Cardiac muscle cell (in vitro differentiated cells and primary cell): ENCODE measurements around the gene RETREG1. TPM values are rescaled to one million over a fixed set of nuclear protein-coding genes. Genes with fewer than 3 reads are reported as not detected.

Source experiments
- DNase-seq, 2 donors: peaks; one replicate each; pipeline versions ENCODE4 v3.0.0 to v3.0.0-alpha.2; 2010 to 2017; ENCODE audit warnings: low read depth in 1 of 2, low spot score in 1 of 2
- H3K27ac ChIP-seq: fragments of 200-600 bp; sonication (generic); 2 replicates; pipeline ENCODE4 v1.5.1; 2016
- H3K27me3 ChIP-seq: fragments of 200-600 bp; sonication (generic); 2 replicates; pipeline ENCODE4 v1.6.0; 2016; ENCODE audit warnings: control low read depth
- H3K36me3 ChIP-seq: fragments of 200-600 bp; sonication (generic); 2 replicates; pipeline ENCODE4 v1.5.1; 2016; ENCODE audit warnings: control low read depth
- H3K4me1 ChIP-seq: fragments of 200-600 bp; sonication (generic); 2 replicates; pipeline ENCODE4 v1.8.1; 2017; ENCODE audit warnings: low read depth, mild to moderate bottlenecking, mixed run types
- H3K4me3 ChIP-seq: fragments of 200-600 bp; sonication (generic); 2 replicates; pipeline ENCODE4 v1.5.1; 2016; ENCODE audit warnings: mild to moderate bottlenecking
- H3K9me3 ChIP-seq: fragments of 200-600 bp; sonication (generic); 2 replicates; pipeline ENCODE4 v1.5.1; 2017; ENCODE audit warnings: low read depth, mild to moderate bottlenecking, control low read depth
- CTCF ChIP-seq: IDR thresholded peaks from 2 replicates; pipeline ENCODE4 v1.5.1; 2012; ENCODE audit warnings: low read depth, mild to moderate bottlenecking, low read length
- polyA plus RNA-seq: library from polyadenylated mRNA; unstranded; fragments of >200 nt; fragmentation: Nextera tagmentation; extraction: Ambion mirVana; gene quantifications from 2 replicates; pipeline ENCODE4 v1.2.1, GENCODE V29; 2016
- total RNA-seq: library from RNA; depleted of rRNA; stranded (reverse); fragments of >200 nt; gene quantifications from 2 replicates; pipeline ENCODE4 v1.2.3, GENCODE V29; 2016

The RETREG1 gene
- total and polyA plus RNA-seq, 2 experiments from 2014 or later, result 14.0 to 39.2 TPM

- no peak for TF ChIP-seq CTCF
- Histone ChIP-seq H3K4me3 (no peak overlapping the region), H3K4me1 (peaks cover 7% of the 10 kb centered on the region), H3K36me3 (peaks cover 53% of the 10 kb centered on the region), H3K9me3 (no peaks in the 10 kb centered on the region), H3K27ac (no peak overlapping the region), H3K27me3 (no peaks in the 10 kb centered on the region)
- DNase-seq, result no peak
Observed at GRCh38 chr5:16459451-16459850, 157.3 kb downstream of the RETREG1 start.

DNA sequence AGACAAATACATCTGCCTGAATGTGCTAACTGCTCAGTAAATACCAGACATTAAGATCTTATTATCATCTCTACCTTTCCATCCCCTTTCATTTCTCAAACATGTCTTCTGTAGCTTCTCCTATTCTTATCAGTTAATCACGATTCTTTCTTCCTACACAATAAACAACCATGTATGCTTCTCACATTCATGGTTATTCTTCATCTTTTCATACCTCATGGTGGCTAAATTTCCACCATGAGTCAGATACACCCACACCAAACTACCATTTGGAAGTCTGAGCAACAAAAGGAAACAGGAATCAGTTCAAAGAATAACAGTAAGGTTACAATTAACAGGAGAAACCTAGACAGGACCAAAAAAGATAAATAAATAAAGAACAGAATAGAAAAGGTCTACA is 158.9 kb downstream of the RETREG1 start:
- H3K27me3 ChIP-seq, result no peaks in the 10 kb centered on the region
- no peak overlapping the region for H3K4me3 ChIP-seq
- no peaks in the 10 kb centered on the region for H3K9me3 ChIP-seq
- DNase-seq, result no peak
- TF ChIP-seq CTCF, result no peak
- no peaks in the 10 kb centered on the region for H3K4me1 ChIP-seq
- peaks cover 50% of the 10 kb centered on the region for H3K36me3 ChIP-seq
- H3K27ac ChIP-seq, result no peak overlapping the region

- Histone ChIP-seq H3K27me3 (no peaks in the 10 kb centered on the region), H3K4me3 (no peak overlapping the region), H3K4me1 (no peaks in the 10 kb centered on the region), H3K27ac (no peak overlapping the region), H3K36me3 (peaks cover 50% of the 10 kb centered on the region), H3K9me3 (no peaks in the 10 kb centered on the region)
- no peak for TF ChIP-seq CTCF
- DNase-seq, result peak in 1 of 2 donors; percentile 13
Observed at GRCh38 chr5:16457451-16457850, 159.3 kb downstream of the RETREG1 start.

GRCh38 chr5:16456103-16456832 is 160.5 kb downstream of the RETREG1 start:
- DNase-seq, result peak; percentile 77 to 87
- H3K36me3 ChIP-seq, result peaks cover 46% of the 10 kb centered on the region
- no peak overlapping the region for H3K27ac ChIP-seq
- H3K27me3 ChIP-seq, result no peaks in the 10 kb centered on the region
- H3K4me1 ChIP-seq, result no peaks in the 10 kb centered on the region
- TF ChIP-seq CTCF, result peak; percentile 60
- no peaks in the 10 kb centered on the region for H3K9me3 ChIP-seq
- H3K4me3 ChIP-seq, result no peak overlapping the region

DNA sequence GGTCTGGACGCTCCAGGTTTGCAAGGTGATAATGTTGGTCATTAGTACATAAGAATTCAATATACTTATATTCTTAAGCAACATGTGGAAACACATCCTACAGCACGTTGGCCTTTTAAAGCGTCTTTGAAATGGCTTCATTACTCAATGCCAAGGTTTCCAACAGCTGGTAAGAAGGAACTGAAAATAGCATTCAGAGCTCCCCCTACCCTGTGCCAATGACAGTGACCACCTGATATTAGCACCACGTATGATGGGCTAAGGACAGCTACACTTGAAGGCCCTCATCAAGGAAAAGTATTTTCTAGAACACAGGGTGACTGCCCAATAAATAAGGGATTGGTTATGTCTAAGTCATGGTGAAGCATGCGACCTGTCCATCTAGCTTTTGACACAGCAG is 161.1 kb downstream of the RETREG1 start:
- Histone ChIP-seq H3K27ac (no peak overlapping the region), H3K4me3 (no peak overlapping the region), H3K36me3 (peaks cover 47% of the 10 kb centered on the region), H3K4me1 (no peaks in the 10 kb centered on the region), H3K27me3 (no peaks in the 10 kb centered on the region), H3K9me3 (no peaks in the 10 kb centered on the region)
- DNase-seq, result peak in 1 of 2 donors; percentile 6
- TF ChIP-seq CTCF, result no peak
